Esophagus muscularis mucosa (tissue), 3 donors: Measurements from ENCODE around the gene MCUR1.

Experiments used
- CTCF ChIP-seq, 3 experiments: fragments of 200-600 bp in 2 of 3; fragments of 450-650 bp in 1 of 3; sonication (generic) in 2 of 3; IDR thresholded peaks; one replicate each; pipeline ENCODE4 v1.5.1; 2017 to 2019; ENCODE audit warnings: antibody characterized with exemption in 3 of 3, mild to moderate bottlenecking in 2 of 3, moderate library complexity in 1 of 3
- POLR2A ChIP-seq: fragments of 450-650 bp; IDR thresholded peaks from one replicate; pipeline ENCODE4 v1.6.1; 2017; ENCODE audit warnings: antibody characterized with exemption, moderate library complexity, mild to moderate bottlenecking, low read depth

GRCh38 chr6:13847326-13848050, 33.1 kb upstream of the MCUR1 start:
- TF ChIP-seq CTCF (IDR thresholded peaks at IDR 0.05) (no peak), POLR2A (no peak)
